Stomach (tissue), 9 donors: ENCODE data around the gene S100A4. TPM values are rescaled to one million over a fixed set of nuclear protein-coding genes. Genes with fewer than 3 reads are reported as not detected.

ENCODE experiments used
- DNase-seq, 2 donors: peaks; one replicate each; pipeline versions ENCODE4 v3.0.0 to v3.0.0-alpha.2; 2013 to 2019
- H3K27ac ChIP-seq, 5 donors: fragments of 200-600 bp in 4 of 5; sonication (generic) in 4 of 5; one replicate each; pipeline ENCODE4 v1.5.1; 2013 to 2019; ENCODE audit warnings: mild to moderate bottlenecking in 1 of 5, moderate library complexity in 1 of 5
- H3K27me3 ChIP-seq, 3 donors: fragments of 200-600 bp; sonication (generic); one replicate each; pipeline ENCODE4 v1.5.1; 2017 to 2019; ENCODE audit warnings: mixed run types in 1 of 3
- H3K36me3 ChIP-seq, 4 donors: fragments of 200-600 bp; sonication (generic); 1 replicate in 3 of 4; 2 replicates in 1 of 4; pipeline ENCODE4 v1.5.1; 2016 to 2019
- H3K4me1 ChIP-seq, 4 donors: fragments of 200-600 bp; sonication (generic); one replicate each; pipeline ENCODE4 v1.5.1; 2016 to 2019
- H3K4me3 ChIP-seq, 4 donors: fragments of 200-600 bp; sonication (generic) in 3 of 4; one replicate each; pipeline ENCODE4 v1.5.1; 2016 to 2019; ENCODE audit warnings: mild to moderate bottlenecking in 1 of 4
- H3K9me3 ChIP-seq, 4 donors: fragments of 200-600 bp; sonication (generic); one replicate each; pipeline ENCODE4 v1.5.1; 2016 to 2019
- EP300 ChIP-seq: sonication (generic); formaldehyde crosslinking; IDR thresholded peaks from one replicate; pipeline ENCODE4 v1.6.1; 2017; ENCODE audit warnings: antibody characterized with exemption
- POLR2A ChIP-seq, 4 donors: fragments of 450-650 bp; IDR thresholded peaks; one replicate each; pipeline ENCODE4 v1.6.1; 2016; ENCODE audit warnings: antibody characterized with exemption in 4 of 4, control low read depth in 2 of 4, mild to moderate bottlenecking in 1 of 4, moderate library complexity in 1 of 4
- POLR2AphosphoS5 ChIP-seq, 3 donors: sonication (generic); formaldehyde crosslinking; IDR thresholded peaks; one replicate each; pipeline ENCODE4 v1.6.1; 2016; ENCODE audit warnings: antibody characterized with exemption in 3 of 3
- WGBS, 5 donors: extraction: QIAGEN DNeasy Blood & Tissue Kit in 3 of 5; methylation state at CpG; one replicate each; pipeline versions ENCODE4 v1.1.5 to v1.1.7; 2013 to 2018; 5-methylcytosine and 5-hydroxymethylcytosine counted together
- intact Hi-C: fragments of 100-400 bp; cut with DNase I; formaldehyde crosslinking; loops from one replicate; pipeline ENCODE4 v1.15.1; 2023; ENCODE audit warnings: low total_unique reads
- polyA plus RNA-seq, 3 donors: library from polyadenylated mRNA; stranded (reverse); fragments of 200-250 nt; gene quantifications; one replicate each; pipeline ENCODE4 v1.2.3, GENCODE V29; 2013
- total RNA-seq, 5 donors: library from RNA; depleted of rRNA; stranded (reverse); fragments of >200 nt; gene quantifications; one replicate each; pipeline versions ENCODE4 v1.1.0 to v1.2.3, GENCODE V29; 2014 to 2016
- TF ChIP-seq, protein P1 (sequence below), 7 experiments: fragments of 450-650 bp in 4 of 7; fragments of 200-600 bp in 3 of 7; sonication (generic) in 3 of 7; IDR thresholded peaks; one replicate each; pipeline ENCODE4 v1.5.1; 2016 to 2019; ENCODE audit warnings: antibody characterized with exemption in 7 of 7, control low read depth in 2 of 7, mild to moderate bottlenecking in 1 of 7
- donor health status: healthy with polysubstance abuse.
- donor health status: Bipolar disorder and iron deficiency.
- donor health status: healthy.

S100A4 gene
- total and polyA plus RNA-seq, 8 donors: 9.9 to 541 (median 40.1) TPM

DNA sequence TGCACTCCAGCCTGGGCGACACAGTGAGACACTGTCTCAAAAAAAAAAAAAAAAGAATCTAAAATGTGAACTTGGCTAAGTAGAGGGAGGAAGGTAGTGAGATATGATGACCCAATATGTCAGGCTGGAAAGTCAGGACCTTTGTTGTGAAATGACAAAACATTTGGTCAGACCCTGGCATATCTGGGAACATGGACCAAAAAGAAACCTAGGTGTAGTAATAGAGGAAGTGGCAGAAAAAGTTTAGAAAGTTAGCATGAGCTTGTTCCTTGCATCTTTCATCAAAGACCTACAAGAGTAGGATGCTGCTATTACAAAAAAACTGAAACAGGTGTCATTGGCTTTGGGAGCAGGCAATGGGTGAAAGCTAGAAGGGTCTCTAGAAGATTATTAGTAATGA lies 10.7 kb upstream of the S100A4 start:
- H3K4me3 ChIP-seq: no peak overlapping the region
- H3K27me3 ChIP-seq: no peaks in the 10 kb centered on the region
- TF ChIP-seq EP300: no peak
- no peak overlapping the region for H3K27ac ChIP-seq
- H3K36me3 ChIP-seq: no peaks in the 10 kb centered on the region
- H3K4me1 ChIP-seq: peaks cover 0 to 19% (median 11%) of the 10 kb centered on the region in 4 donors
- 89 to 100% (median 94%) methylated on average over 1 of the region's 1 CpG for WGBS, 5 donors
- no peak for DNase-seq
- no peaks in the 10 kb centered on the region for H3K9me3 ChIP-seq
- intact Hi-C loops: no loop called here

DNA sequence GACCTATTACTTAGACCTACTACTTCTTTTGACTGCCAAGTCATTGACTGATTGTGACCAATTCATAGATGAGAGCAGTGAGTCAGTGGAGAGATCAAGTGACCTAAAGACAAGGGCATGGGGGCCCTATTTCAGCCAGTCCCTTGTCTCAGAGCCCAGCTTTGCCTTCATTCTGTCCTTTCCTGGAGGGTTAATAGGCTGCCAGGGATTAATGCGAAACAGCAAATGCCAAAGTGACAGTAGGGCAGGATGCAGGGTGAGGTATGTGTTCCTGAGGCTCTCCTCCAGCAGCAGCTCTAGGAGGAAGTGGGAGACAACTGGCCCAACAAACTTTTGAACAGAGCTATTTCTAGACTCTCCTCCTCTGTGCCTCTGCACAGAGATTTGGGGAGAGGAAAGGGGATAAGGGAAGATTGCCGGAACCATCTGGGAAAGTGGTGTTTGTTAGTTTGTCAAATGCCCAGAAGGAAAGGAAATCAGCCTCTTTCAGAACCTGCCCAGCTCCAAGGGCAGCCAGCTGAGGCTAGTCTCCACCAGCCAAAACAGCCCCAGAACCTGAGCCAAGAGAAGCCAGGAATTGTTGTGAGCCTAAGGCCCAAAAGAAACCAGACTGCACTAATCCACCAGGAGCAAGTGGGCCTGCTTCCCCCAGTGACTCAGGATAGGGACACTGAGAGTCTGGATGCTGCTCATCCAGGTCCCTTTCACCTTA lies 8.4 kb upstream of the S100A4 start:
- TF ChIP-seq EP300: no peak
- TF ChIP-seq, protein P1, sequence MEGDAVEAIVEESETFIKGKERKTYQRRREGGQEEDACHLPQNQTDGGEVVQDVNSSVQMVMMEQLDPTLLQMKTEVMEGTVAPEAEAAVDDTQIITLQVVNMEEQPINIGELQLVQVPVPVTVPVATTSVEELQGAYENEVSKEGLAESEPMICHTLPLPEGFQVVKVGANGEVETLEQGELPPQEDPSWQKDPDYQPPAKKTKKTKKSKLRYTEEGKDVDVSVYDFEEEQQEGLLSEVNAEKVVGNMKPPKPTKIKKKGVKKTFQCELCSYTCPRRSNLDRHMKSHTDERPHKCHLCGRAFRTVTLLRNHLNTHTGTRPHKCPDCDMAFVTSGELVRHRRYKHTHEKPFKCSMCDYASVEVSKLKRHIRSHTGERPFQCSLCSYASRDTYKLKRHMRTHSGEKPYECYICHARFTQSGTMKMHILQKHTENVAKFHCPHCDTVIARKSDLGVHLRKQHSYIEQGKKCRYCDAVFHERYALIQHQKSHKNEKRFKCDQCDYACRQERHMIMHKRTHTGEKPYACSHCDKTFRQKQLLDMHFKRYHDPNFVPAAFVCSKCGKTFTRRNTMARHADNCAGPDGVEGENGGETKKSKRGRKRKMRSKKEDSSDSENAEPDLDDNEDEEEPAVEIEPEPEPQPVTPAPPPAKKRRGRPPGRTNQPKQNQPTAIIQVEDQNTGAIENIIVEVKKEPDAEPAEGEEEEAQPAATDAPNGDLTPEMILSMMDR (IDR thresholded peaks at IDR 0.05): no peak
- no peak for TF ChIP-seq POLR2A (IDR thresholded peaks at IDR 0.05)
- TF ChIP-seq POLR2AphosphoS5 (IDR thresholded peaks at IDR 0.05): no peak
- no peak for DNase-seq
- Histone ChIP-seq H3K4me1 (peaks cover 7 to 28% (median 21%) of the 10 kb centered on the region in 4 donors), H3K27ac (peak overlapping the region in 4 of 5 donors; percentile 5 to 58 (median 46)), H3K27me3 (no peaks in the 10 kb centered on the region), H3K4me3 (no peak overlapping the region), H3K9me3 (no peaks in the 10 kb centered on the region), H3K36me3 (no peaks in the 10 kb centered on the region)
- 65 to 93% (median 72%) methylated on average over 2 of the region's 2 CpGs for WGBS, 5 donors
- intact Hi-C loops: no loop called here

DNA sequence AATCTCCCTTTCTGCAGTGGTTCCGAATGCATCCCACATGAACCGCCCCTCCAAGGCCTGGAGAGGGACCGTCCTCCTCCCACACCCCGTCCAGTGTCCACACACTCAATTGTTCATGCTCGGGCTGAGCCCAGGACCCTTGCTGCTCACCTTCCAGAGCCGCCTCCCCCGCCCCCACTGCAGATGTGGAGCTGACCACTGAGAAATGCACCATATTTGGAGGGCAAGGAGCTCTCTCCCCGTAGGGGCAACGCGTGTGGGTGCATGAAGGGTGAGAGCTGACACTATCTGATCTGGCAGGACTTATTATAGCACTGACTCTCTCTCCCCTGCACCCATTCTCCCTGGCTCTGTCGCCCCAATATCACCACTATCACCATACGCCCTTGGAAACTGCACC lies 7.5 kb upstream of the S100A4 start:
- intact Hi-C loops: no loop called here
- no peaks in the 10 kb centered on the region for H3K27me3 ChIP-seq
- peak overlapping the region in 4 of 5 donors; percentile 5 to 58 (median 46) for H3K27ac ChIP-seq
- WGBS, 5 donors: 91 to 96% (median 93%) methylated on average over 11 to 12 of the region's 12 CpGs
- H3K4me3 ChIP-seq: no peak overlapping the region
- H3K36me3 ChIP-seq: no peaks in the 10 kb centered on the region
- TF ChIP-seq POLR2AphosphoS5 (IDR thresholded peaks at IDR 0.05): no peak
- no peak for TF ChIP-seq EP300
- TF ChIP-seq, protein P1 (IDR thresholded peaks at IDR 0.05): no peak
- no peak for TF ChIP-seq POLR2A (IDR thresholded peaks at IDR 0.05)
- DNase-seq: no peak
- no peaks in the 10 kb centered on the region for H3K9me3 ChIP-seq
- H3K4me1 ChIP-seq: peaks cover 15 to 37% (median 29%) of the 10 kb centered on the region in 4 donors

DNA sequence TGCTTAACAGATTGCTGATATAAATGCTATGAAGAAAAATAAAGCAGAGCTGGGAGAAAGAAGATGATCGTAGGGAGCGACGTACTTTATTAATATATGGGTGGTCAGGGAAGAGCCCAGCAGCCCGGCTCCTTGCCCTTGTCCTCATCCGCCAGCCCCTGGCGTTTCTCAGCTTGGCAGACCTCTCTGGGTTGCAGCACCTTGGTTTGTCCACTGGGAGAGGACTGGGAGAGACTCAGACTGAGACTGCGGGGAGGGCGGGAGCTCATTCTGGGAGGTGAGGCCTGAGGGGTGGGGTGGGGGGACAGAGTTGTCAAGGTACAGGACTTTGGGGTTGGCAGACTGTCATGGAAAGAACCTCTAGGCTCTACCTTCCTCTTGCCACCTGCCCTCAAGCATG lies 6.7 kb upstream of the S100A4 start:
- Histone ChIP-seq H3K4me1 (peaks cover 20 to 45% (median 35%) of the 10 kb centered on the region in 4 donors), H3K36me3 (no peaks in the 10 kb centered on the region), H3K27ac (no peak overlapping the region), H3K4me3 (no peak overlapping the region), H3K9me3 (no peaks in the 10 kb centered on the region), H3K27me3 (no peaks in the 10 kb centered on the region)
- TF ChIP-seq EP300 (no peak), POLR2A (IDR thresholded peaks at IDR 0.05) (no peak), POLR2AphosphoS5 (IDR thresholded peaks at IDR 0.05) (no peak)
- TF ChIP-seq, protein P1 (IDR thresholded peaks at IDR 0.05): no peak
- intact Hi-C loops: no loop called here
- 83 to 92% (median 90%) methylated on average over 8 of the region's 8 CpGs for WGBS, 5 donors
- no peak for DNase-seq
